Fibroblast of skin of right biceps (primary cell): ENCODE results near the gene CD93.

Experiments used
- DNase-seq: peaks from one replicate; pipeline ENCODE4 v3.0.0-alpha.2; 2013

The CD93 gene

DNA sequence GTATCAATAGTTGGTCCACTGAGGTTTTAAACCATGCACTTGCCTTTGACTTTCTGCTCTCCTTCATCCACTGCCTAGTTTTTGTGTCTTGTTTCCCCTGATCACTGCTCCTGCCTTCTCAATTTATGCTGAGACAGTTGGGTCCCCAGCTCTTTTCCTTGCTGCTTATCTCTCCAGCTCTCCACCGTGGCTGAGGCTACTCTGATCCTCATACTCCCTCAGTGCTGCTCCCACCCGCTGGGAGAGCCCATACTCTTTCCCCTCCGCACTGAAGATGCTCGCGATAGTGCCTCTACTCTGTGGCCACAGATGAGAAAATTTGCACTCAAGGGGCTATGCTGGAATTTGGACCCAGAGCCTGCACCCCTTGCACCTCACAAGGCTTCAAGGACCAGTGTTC is 33.2 kb downstream of the CD93 start:
- DNase-seq: no peak

DNA sequence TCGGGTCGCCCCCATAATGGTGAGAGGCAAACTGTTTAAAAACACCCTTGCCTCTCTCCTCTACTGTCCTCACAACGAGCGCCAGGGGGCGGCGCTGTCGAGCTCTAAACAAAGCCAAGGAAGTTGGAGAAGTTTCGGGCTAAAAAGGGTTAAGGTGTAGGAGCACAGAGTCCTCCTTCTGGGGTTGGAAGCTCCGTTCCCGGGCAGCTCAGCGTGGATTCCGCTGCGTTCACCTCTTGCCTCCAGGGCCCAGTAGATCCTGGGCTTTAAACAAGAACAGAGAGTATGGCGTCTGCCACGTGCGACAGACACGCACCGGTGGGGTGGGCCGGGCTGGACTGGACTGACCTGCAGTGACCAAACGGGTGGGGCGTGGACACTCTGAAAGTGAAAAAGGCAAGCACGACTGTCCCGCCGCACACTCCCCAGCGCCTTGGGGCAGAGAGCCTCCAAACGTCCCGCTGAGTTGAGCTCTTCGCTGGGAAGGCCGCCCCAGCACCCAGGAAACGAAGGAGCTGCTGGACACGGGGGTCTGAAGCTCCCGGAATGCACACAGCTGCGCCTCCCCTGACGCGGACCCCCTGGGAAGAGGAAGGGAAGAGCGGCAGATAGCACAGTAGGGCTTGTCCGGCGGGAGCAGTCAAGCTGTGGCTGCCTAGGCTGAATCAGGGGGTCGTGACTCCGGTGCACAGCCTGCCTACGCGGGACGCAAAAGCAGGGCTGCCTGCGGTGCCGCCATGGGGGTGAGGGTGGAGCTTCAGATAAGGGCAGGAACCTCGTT is 35.1 kb downstream of the CD93 start:
- peak; percentile 89 for DNase-seq

DNA sequence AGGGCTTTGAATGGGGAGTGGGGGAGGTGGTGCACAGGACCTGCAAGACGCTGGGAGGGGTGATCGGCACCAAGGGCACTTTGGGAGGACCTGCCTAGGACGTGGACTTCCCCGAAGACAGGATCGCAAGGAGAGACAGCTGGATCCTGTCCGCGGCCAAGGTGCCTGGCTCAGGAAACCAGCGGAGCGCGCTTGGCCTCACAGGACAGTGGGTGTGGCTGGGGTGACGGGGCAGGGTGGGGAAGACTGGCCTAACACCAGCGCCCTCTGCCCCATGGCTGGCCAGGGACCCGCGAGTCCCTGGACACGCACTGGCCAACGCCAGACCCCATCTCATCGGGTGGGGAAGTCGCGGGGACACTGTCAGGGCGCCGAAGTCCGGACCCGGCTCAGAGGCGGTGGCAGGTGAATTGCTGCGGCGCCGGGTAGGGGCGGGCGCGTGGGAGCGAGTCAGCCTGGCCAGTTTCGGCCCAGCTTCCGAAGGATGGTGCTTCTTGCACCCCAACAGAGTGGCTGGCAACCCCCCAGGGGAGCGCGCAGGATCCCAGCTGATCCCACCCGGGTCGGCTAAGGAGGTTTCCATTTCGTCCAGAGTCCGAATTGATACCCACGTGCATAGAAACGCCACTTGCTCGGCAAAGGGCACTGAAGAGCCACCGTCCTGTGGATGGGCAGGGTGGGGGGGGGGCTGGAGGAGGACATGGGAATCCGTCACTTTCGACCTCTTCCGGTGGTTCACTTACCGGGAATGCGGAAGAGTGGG is 35.9 kb downstream of the CD93 start:
- DNase-seq: peak; percentile 22

DNA sequence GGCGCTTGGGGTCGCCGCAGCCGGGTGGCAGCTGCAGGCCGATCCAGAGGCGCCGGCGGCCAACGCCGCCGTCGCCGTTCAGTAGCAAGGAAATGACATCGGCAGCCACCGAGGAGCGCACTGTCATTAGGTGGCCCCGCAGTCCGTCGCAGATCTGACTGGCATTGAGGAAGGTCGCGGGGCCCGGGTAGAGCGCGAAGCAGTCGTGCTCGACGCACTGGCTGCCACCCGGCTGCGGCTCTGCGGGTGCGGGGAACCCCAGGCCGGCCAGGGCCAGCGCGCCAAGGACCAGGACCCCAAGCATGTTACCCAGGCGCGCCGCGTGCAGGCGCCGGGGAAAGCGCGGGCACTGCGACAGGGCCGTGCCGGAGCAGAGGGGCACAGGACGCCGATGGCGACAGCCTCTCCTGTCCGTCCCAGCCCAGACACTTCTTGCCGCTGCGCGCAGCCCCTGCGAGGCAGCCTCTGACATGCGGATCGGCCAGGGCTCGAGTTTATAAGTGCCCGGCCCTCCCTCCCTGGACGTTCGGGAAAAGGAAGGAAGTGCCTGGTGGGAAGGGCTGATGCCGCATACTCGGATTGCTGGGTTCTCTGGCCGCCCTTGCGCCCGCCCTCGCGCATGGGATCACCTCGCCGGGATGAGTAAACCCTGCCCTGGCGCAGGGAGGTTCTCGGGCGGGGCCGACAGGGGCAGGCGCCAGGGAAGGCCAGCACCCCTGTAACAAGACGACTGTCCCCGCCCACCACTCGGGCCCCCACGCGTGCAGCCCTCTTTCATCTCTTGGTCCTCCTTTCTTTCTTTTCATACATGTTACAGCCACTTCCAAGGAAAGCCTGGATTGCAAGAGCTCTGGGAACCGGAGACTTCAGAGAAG is 36.7 kb downstream of the CD93 start, which contains the start of gene THBD:
THBD (minus strand) TSS at position 472 of the 875 bp plus-strand sequence; CDS start at position 304, 168 bp downstream.
- DNase-seq: peak; percentile 47

DNA sequence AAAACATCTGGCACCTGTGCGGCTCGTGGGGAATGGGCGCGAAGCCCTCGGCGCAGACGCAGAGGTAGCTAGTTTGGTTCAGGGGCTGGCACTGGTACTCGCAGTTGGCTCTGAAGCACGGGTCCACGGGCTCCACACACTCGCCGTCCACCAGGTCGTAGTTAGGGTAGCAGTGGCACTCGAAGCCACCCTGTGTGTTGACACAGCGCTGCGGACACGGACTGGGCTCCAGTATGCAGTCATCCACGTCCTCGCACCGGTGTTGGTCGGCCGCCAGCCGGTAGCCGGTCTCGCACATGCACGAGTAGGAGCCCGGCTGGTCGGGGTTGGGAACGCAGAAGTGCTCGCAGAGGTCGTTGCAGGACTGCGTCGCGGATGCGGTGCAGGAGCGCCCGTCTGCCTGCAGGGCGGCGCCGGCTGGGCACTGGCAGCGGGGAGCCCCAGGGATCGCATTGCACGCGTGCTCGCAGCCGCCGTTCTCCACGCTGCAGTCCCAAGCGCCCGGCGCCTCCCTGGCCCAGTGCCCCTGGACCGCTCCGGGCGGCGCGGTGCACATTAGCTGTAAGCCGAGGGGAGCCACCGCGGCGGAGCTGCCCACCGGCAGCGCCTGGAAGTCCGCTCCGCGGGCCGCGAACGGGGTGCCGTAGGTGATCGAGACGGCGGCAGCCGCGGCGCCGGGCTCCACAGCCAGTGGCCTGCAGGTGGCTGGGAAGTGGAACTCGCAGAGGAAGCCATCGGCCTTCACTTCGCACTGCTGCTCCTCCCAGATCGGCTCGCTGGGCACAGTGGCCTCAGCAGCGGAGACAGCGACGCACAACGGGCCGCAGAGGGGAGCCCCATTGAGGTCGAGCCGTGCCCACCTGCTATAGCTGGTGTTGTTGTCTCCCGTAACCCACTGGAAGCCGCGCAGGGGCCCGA is 37.6 kb downstream of the CD93 start:
- DNase-seq: peak; percentile 36

DNA sequence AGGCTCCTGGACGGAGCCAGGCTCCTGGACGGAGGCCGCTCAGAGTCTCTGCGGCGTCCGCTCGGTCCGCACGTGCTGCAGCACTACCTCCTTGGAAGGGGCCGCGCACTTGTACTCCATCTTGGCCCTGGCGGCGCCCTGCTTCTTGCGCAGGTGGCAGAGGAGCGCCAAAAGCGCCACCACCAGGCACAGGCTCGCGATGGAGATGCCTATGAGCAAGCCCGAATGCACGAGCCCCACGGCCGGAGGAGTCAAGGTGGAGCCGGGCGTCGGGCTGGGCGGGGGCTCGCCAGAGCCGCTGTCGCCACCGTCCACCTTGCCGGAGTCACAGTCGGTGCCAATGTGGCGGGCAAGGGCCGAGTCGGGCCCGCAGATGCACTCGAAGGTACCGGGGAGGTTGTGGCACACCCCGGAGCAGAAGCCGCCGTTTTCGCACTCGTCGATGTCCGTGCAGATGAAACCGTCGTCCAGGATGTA is 38.3 kb downstream of the CD93 start:
- peak; percentile 11 for DNase-seq

DNA sequence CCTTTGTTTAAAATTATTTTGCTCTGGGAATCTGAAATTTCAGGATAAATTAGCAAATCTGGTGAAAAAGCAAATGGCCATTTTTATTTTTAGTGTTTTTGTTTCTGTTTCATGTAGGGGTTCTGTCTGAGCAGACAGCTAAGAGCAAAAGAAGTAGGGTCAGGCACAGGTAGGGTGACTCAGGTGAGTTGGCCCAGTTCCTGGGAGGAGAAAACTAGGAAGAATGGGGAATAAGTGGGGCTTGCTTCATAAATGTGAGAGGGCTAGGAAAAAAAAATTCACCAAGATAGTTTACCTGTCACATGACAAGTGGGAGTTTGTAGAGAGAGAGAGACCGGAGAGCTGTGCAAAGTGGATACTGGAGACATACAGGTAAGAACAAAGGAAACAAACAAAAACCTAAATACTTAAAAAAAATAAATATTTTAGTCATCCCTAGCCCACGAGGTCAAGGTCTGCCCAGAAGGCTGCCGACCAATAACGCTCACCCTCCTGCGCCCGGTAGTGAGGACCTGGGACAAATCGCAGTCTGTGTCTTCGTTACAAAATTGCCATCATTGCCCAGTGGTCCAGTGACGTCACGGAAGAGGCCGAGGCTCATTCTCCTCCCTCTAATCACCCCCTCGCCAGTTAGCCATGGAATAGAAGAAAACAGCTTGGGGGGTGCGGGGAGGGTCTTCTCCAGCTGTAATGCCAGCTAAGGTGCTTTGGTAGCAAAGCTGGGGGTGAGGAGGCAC is 39.0 kb downstream of the CD93 start:
- no peak for DNase-seq

DNA sequence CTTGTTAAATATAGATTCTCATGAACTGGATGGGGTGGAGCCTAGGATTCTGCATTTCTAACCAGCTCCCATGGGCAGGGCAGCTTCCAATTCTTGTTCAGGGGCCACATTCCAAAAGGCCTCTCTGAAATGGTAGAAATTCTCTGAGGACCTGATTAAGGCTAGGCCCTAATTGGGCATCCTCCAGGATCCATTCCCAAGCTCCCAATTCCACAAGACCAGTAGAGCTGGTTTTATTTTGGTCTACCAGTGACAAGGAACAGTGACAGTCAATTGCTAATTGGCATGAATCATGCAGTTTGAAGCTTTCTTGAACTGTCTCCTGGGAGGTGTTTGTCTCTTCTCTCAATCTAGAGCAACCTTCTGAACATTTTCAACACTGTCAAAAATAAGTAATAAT is 39.7 kb downstream of the CD93 start:
- DNase-seq: no peak

DNA sequence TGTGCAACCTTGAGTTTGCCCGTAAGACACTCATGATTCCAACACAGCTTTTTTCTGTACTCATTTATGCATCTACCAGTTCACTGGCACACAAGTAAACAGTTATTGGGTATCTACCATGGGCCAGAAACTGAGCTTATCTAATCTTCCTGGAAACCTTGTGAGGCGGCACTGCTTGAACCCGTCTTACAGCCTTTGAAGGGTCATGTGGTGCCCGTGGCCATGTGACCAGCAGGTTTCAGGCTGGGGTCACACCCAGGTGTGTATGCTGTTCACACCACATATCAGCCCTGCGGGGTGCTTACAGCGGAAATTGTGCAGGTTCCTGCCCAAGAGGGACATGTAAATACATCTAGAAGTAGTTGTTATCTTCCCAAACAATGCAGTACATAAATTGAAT is 42.7 kb downstream of the CD93 start:
- DNase-seq: no peak

DNA sequence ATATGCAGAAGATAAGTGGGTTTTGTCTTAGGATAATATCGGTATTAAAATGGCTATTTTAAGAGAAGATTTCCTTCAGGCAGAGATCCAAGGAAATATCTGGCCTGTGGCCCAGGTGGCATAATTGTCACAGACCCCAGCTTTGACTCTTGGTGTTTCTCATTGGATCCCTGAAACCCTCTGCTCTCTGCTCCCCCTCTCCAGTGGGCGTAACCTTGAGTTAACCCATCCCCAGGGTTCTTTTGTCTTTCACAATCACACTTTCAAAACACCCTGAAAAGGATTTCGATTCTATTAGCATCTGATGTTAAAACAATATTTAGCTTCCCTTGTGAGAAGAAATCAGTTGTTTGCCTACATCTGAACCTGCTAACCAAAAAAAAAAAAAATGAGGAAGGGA is 43.9 kb downstream of the CD93 start:
- DNase-seq: no peak

DNA sequence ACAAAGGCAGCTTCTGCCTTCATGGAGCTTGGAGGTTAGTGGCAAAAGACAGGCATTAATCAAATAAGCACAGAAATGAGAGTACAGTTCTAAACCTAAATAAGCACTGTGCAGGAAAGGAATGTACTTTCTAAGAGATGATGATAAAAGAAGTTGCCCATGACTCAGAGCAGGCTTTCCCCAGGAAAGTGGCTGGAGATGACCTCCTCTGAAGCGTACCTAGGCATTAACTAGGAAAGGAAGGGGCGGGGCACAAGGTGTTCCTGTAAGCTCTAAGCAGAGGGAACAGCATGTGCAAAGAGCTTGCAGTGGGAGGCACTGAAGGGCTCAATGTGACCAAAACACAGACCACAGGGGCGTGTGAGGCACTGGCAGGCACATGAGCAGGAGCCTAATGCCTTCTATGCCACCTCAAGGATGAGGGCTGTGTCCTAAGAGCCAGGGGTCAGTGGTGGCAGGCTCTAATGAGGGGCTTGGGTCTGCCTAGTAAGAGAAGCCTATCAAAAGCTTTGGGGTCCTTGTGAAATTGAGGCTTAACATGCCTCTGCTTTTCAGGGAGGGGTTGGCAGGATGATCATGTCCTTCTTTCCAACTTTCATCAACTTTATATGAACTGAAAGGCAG is 46.1 kb downstream of the CD93 start:
- no peak for DNase-seq

DNA sequence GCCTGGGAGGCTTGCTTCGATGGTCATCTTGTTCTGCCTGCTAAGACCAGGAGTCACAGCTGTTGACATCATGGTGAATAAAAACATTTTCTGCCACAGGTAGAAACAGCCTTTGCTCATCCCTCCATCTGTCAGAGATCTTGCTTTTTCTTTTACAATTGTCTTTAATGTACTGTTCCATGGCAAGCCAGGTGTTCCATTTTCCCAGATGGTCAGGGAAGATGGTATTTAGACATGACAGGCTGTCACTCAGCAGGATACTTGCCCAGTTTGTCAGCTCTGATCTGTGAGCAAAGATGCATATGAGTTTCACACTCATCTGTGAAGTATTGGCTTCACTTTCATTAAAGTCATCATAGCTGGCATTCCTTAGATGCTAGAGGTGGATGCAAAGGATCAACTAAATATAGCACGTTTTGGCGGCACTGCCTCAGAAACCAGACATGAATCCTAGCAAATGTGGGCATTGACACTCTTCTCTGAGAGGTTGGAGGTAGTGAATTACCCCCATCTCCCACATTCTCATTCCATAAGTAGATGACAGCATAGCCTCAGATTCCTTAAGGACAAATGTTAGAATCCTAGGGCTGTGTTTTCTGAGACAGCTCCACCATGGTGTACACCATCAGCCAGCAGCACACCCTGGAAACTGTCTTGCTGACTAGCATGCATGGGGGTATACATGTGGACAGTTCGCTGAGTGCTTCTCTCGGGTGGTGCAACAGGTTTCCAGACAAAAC is 46.8 kb downstream of the CD93 start:
- peak; percentile 33 for DNase-seq

DNA sequence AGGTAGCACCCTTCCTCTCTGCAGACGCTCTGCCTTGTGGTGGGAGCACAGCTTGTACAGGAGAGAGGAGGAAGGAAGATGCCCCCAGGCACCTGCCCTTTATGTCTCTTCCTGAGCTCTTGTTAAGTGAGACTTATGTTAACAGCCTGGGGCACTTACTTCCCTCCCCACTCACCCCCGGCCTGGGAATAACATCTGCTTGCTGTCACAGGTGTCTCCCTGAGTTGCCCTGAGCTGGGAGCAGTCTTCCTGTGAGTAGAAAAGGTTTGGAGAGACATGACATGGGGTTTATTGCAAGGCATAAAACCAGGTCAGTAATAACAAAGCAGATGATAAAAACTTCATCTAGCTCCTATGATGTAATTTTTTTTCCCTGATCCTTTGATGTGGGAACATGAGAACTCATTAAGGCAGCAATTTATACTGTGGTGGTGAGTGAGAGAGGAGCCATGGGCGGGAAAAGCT is 49.1 kb downstream of the CD93 start:
- DNase-seq: no peak

DNA sequence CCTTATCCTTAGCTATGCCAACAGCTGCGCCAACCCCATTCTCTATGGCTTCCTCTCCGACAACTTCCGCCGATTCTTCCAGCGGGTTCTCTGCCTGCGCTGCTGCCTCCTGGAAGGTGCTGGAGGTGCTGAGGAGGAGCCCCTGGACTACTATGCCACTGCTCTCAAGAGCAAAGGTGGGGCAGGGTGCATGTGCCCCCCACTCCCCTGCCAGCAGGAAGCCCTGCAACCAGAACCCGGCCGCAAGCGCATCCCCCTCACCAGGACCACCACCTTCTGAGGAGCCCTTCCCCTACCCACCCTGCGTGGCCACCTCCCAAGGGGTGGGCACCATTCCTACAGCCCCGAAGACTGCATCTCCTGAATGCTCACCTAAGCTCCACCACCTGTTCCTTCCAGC is 49.8 kb downstream of the CD93 start:
- DNase-seq: no peak

DNA sequence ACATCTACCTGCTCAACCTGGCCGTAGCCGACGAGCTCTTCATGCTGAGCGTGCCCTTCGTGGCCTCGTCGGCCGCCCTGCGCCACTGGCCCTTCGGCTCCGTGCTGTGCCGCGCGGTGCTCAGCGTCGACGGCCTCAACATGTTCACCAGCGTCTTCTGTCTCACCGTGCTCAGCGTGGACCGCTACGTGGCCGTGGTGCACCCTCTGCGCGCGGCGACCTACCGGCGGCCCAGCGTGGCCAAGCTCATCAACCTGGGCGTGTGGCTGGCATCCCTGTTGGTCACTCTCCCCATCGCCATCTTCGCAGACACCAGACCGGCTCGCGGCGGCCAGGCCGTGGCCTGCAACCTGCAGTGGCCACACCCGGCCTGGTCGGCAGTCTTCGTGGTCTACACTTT is 50.4 kb downstream of the CD93 start:
- DNase-seq: no peak

DNA sequence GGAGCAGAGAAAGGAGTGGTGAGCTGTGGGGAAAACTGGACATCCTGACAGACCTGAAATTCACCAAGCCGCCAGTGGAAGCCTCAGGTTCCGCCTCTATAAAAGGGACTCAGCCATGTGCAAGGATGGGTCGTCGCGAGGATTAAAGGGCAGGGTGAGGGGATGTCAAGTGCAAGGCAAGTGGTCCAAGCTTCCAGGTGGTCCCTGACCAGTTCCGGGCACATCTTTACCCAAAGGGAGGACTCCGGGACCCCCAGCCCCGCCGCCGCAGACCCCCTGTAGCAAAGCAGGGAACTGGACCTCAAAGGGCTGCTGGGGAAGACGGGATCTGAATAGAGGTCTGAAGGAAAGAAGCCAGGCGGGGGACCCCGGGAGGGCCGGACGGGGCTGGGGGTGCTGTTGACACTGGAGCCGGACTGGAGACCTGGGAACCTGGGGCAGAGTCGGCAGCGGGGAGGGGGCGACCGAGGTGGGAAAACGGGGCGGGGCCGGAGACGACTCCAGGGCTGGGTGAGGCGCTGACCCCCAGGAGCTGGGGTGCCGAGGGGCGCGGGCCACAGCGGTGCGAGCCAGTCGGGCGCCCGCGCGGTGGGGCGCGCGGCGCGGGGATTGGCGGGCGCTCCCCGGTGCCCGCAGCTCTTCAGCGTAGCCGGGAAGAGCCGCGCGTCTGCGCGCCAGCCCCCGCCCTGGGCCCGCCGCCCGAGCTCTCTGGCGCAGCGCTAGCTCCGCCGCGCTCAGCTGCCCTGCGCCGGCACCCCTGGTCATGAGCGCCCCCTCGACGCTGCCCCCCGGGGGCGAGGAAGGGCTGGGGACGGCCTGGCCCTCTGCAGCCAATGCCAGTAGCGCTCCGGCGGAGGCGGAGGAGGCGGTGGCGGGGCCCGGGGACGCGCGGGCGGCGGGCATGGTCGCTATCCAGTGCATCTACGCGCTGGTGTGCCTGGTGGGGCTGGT is 51.1 kb downstream of the CD93 start, which contains the start of gene SSTR4:
SSTR4 (plus strand) TSS at position 592 of the 951 bp plus-strand sequence; CDS start at position 764, 172 bp downstream.
- no peak for DNase-seq

DNA sequence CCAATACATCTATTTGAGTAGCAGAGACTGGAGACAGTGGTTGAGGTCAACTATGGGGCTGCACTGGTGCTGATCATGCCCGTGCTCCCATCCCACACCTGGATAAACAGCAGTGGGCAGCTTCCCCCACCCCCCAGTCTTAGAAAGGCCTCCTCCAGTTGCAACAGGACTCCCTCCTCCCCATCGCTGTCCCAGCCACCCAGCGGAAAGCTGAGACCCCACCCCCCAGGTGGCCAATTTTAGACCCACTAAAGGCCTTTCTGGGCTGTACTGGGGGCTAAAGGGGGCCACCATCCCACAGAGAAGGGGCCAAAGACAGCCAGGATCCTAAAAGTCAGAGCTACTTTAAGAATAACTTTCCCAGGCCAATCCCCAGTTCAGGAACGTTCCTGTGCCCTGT is 52.2 kb downstream of the CD93 start:
- DNase-seq: no peak

DNA sequence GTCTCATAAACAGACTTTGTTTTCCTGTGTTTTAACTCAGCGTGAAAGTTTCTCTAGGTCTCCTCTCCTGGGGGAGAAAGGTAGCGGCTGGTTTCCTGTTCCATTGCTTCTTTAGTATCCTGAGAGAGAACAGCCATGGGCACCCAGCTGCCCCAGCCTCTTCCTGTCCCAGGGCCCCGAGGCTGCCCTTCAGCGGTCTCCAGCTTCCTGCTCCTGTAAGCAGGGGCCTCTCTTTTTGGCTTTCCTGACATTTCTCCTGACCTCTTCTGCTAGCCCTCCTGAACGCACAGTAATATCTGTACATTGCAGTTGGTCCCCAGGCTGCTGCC is 53.4 kb downstream of the CD93 start:
- DNase-seq: no peak
